ENCODE data around the gene NCOA3.
"Not testable (repeated sequence)": the region's sequence is repeated elsewhere in the genome, so short reads cannot be mapped to it uniquely, and the experiment has no call there.

Gene NCOA3

GRCh38 chr20:47568837-47569410, 67.2 kb downstream of the NCOA3 start:
- TF ChIP-seq ZNF274 (IDR thresholded peaks at IDR 0.05; ENCODE audit: low read depth, low read length), result no peak
- H3K4me3 ChIP-seq (ENCODE audit: low read length), result no peak overlapping the region

GRCh38 chr20:47571426-47571825, 69.7 kb downstream of the NCOA3 start:
- H3K4me3 ChIP-seq (ENCODE audit: low read length), result no peak overlapping the region
- TF ChIP-seq ZNF274 (IDR thresholded peaks at IDR 0.05; ENCODE audit: low read depth, low read length), result no peak

GRCh38 chr20:47572105-47572729, 70.5 kb downstream of the NCOA3 start:
- no peak for TF ChIP-seq ZNF274 (IDR thresholded peaks at IDR 0.05; ENCODE audit: low read depth, low read length)

GRCh38 chr20:47573559-47573958, 71.9 kb downstream of the NCOA3 start:
- no peak overlapping the region for H3K4me3 ChIP-seq (ENCODE audit: low read length)

More at GRCh38 chr20:47572105-47572729, 70.5 kb downstream of the NCOA3 start:
- no peak overlapping the region for H3K4me3 ChIP-seq (ENCODE audit: low read length)

GRCh38 chr20:47574616-47575364, 73.1 kb downstream of the NCOA3 start:
- no peak for TF ChIP-seq ZNF274 (IDR thresholded peaks at IDR 0.05; ENCODE audit: low read depth, low read length)
- H3K4me3 ChIP-seq (ENCODE audit: low read length), result no peak overlapping the region

More at GRCh38 chr20:47573559-47573958, 71.9 kb downstream of the NCOA3 start:
- TF ChIP-seq ZNF274 (IDR thresholded peaks at IDR 0.05; ENCODE audit: low read depth, low read length), result no peak

GRCh38 chr20:47576516-47577033, 74.9 kb downstream of the NCOA3 start:
- no peak for TF ChIP-seq ZNF274 (IDR thresholded peaks at IDR 0.05; ENCODE audit: low read depth, low read length)
- H3K4me3 ChIP-seq (ENCODE audit: low read length), result peak overlapping the region; percentile 40

GRCh38 chr20:47577314-47577713, 75.6 kb downstream of the NCOA3 start:
- no peak overlapping the region for H3K4me3 ChIP-seq (ENCODE audit: low read length)
- no peak for TF ChIP-seq ZNF274 (IDR thresholded peaks at IDR 0.05; ENCODE audit: low read depth, low read length)

- no peak overlapping the region for H3K4me3 ChIP-seq (ENCODE audit: low read length)
- TF ChIP-seq ZNF274 (IDR thresholded peaks at IDR 0.05; ENCODE audit: low read depth, low read length), result no peak
Measured at GRCh38 chr20:47578543-47578942, 76.9 kb downstream of the NCOA3 start.

GRCh38 chr20:47580686-47581085, 79.0 kb downstream of the NCOA3 start:
- not testable (repeated sequence) for H3K4me3 ChIP-seq (ENCODE audit: low read length)

- H3K4me3 ChIP-seq (ENCODE audit: low read length), result no peak overlapping the region
- TF ChIP-seq ZNF274 (IDR thresholded peaks at IDR 0.05; ENCODE audit: low read depth, low read length), result no peak
Measured at GRCh38 chr20:47581090-47581489, 79.4 kb downstream of the NCOA3 start.

- H3K4me3 ChIP-seq (ENCODE audit: low read length), result no peak overlapping the region
- no peak for TF ChIP-seq ZNF274 (IDR thresholded peaks at IDR 0.05; ENCODE audit: low read depth, low read length)
Measured at GRCh38 chr20:47583551-47583950, 81.9 kb downstream of the NCOA3 start.

GRCh38 chr20:47585087-47585747, 83.5 kb downstream of the NCOA3 start:
- TF ChIP-seq ZNF274 (IDR thresholded peaks at IDR 0.05; ENCODE audit: low read depth, low read length), result no peak
- H3K4me3 ChIP-seq (ENCODE audit: low read length), result no peak overlapping the region; the same call in 1 of the 2 replicates

GRCh38 chr20:47586649-47587294, 85.1 kb downstream of the NCOA3 start:
- no peak overlapping the region for H3K4me3 ChIP-seq (ENCODE audit: low read length)
- TF ChIP-seq ZNF274 (IDR thresholded peaks at IDR 0.05; ENCODE audit: low read depth, low read length), result no peak

GRCh38 chr20:47588158-47588557, 86.5 kb downstream of the NCOA3 start:
- no peak for TF ChIP-seq ZNF274 (IDR thresholded peaks at IDR 0.05; ENCODE audit: low read depth, low read length)

More at GRCh38 chr20:47588158-47588557, 86.5 kb downstream of the NCOA3 start:
- H3K4me3 ChIP-seq (ENCODE audit: low read length), result no peak overlapping the region

Measured in GM08714 (cell line).